Endodermal cell (in vitro differentiated cells): ENCODE data around the gene NRP1. TPM values are rescaled to one million over a fixed set of nuclear protein-coding genes. Genes with fewer than 3 reads are reported as not detected.

Experiments used
- DNase-seq: peaks from one replicate; pipeline ENCODE4 v3.0.0-alpha.2; 2017
- H3K27ac ChIP-seq: 2 replicates; pipeline ENCODE4 v1.5.1; 2013; ENCODE audit warnings: mild to moderate bottlenecking, low read depth, low read length, moderate library complexity
- H3K27me3 ChIP-seq: 2 replicates; pipeline ENCODE4 v1.6.1; 2013; ENCODE audit warnings: mild to moderate bottlenecking, low read length, moderate library complexity; ENCODE audit not compliant: insufficient read depth, control insufficient read depth, poor library complexity, severe bottlenecking
- H3K36me3 ChIP-seq: 2 replicates; pipeline ENCODE4 v1.7.0; 2013; ENCODE audit warnings: mild to moderate bottlenecking, low read length, moderate library complexity; ENCODE audit not compliant: control insufficient read depth, insufficient read depth
- H3K4me1 ChIP-seq: one replicate; pipeline ENCODE4 v1.7.0; 2013; ENCODE audit warnings: low read length; ENCODE audit not compliant: control insufficient read depth, insufficient read depth
- H3K4me3 ChIP-seq: 2 replicates; pipeline ENCODE4 v1.5.1; 2013; ENCODE audit warnings: mild to moderate bottlenecking, low read length, moderate library complexity
- H3K9ac ChIP-seq: 2 replicates; pipeline ENCODE4 v1.6.1; 2013; ENCODE audit warnings: mild to moderate bottlenecking, low read length, moderate library complexity; ENCODE audit not compliant: poor library complexity, severe bottlenecking; ENCODE audit errors: extremely low read depth
- H3K9me3 ChIP-seq: 2 replicates; pipeline ENCODE4 v1.6.1; 2013; ENCODE audit warnings: mild to moderate bottlenecking, low read length, moderate library complexity; ENCODE audit not compliant: control insufficient read depth
- H3K27ac Mint-ChIP-seq: 2 replicates; pipeline ENCODE4 v1.8.0; 2020; ENCODE audit warnings: mixed read lengths
- H3K27me3 Mint-ChIP-seq: 2 replicates; pipeline ENCODE4 v1.8.0; 2021; ENCODE audit warnings: mild to moderate bottlenecking, mixed read lengths; ENCODE audit not compliant: insufficient read depth
- H3K36me3 Mint-ChIP-seq: 2 replicates; pipeline ENCODE4 v1.8.0; 2020; ENCODE audit warnings: low read depth, mixed read lengths
- H3K4me1 Mint-ChIP-seq: 2 replicates; pipeline ENCODE4 v1.8.0; 2020; ENCODE audit warnings: mixed read lengths
- H3K4me3 Mint-ChIP-seq: 2 replicates; pipeline ENCODE4 v1.8.0; 2020; ENCODE audit warnings: mild to moderate bottlenecking, moderate library complexity, mixed read lengths
- H3K9me3 Mint-ChIP-seq: 2 replicates; pipeline ENCODE4 v1.8.0; 2020; ENCODE audit warnings: mild to moderate bottlenecking, mixed read lengths
- CTCF ChIP-seq: fragments of 200-600 bp; sonication (generic); conservative IDR thresholded peaks from 2 replicates; pipeline ENCODE4 v1.5.0; 2021; ENCODE audit warnings: antibody characterized with exemption, mild to moderate bottlenecking
- WGBS, 2 experiments: methylation state at CpG; one replicate each; pipeline versions ENCODE4 v1.1.5 to v1.1.7; 2013; ENCODE audit warnings: missing lambda C conversion rate in 2 of 2, mixed read lengths in 1 of 2; ENCODE audit not compliant: insufficient coverage in 1 of 2, insufficient read length in 1 of 2; 5-methylcytosine and 5-hydroxymethylcytosine counted together
- total RNA-seq, 2 donors: library from RNA; stranded (reverse); fragmentation: NEBNext Ultra II Directional in 1 of 2; extraction: Animal tissue kit (Norgen Biotek cat#: 25700) in 1 of 2; gene quantifications; 2 replicates in 1 of 2; 3 replicates in 1 of 2; pipeline ENCODE4 v1.2.1, GENCODE V29; 2021

Gene NRP1
- total RNA-seq, 2 donors from 2014 or later: 20.7 to 30.6 TPM

DNA sequence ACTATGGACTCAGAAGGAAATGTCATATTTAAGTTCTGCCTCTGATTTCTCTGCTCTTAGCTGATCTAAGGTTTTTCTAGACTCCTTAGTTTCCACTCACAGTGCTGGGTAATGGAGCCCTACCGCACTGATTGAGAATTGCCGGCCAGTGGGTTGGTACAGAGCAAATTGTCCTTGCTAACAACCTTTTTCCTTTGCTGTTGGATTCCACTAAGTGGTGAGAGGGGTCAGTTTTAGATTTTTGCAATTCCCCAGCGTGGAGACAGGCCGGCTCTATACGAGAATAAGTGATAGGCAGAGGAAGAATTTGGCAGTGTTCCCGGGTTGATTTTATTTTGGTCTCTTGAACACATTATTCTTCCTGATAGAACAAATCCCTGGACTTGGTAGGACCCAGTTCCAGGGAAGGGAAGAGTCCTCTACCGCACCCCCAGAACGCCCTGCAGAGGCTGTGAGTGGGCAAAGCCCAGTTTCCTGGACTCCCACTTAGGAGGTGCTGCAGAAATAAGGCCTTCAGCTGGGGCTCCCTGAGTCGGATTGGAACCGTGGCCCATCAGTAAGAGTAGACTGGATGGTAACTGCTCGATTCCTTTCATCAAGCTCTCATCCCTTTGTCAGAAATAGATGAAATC is 3.0 kb upstream of the NRP1 start:
- Histone ChIP-seq H3K9ac (no peak overlapping the region), H3K9me3 (no peaks in the 10 kb centered on the region), H3K4me3 (peak overlapping the region; percentile 94), H3K27ac (no peak overlapping the region), H3K4me1 (peaks cover under 1% of the 10 kb centered on the region), H3K27me3 (peaks cover 11% of the 10 kb centered on the region), H3K36me3 (no peaks in the 10 kb centered on the region)
- 53 to 67% methylated on average over 7 to 11 of the region's 11 CpGs for WGBS, 2 experiments
- peak; percentile 62 for DNase-seq
- Mint-ChIP-seq H3K4me1 (peaks cover 22% of the 10 kb centered on the region), H3K36me3 (no peaks in the 10 kb centered on the region), H3K27me3 (peaks cover 52% of the 10 kb centered on the region), H3K4me3 (peak overlapping the region; percentile 79), H3K9me3 (no peaks in the 10 kb centered on the region), H3K27ac (no peak overlapping the region)
- TF ChIP-seq CTCF: peak; percentile 54

DNA sequence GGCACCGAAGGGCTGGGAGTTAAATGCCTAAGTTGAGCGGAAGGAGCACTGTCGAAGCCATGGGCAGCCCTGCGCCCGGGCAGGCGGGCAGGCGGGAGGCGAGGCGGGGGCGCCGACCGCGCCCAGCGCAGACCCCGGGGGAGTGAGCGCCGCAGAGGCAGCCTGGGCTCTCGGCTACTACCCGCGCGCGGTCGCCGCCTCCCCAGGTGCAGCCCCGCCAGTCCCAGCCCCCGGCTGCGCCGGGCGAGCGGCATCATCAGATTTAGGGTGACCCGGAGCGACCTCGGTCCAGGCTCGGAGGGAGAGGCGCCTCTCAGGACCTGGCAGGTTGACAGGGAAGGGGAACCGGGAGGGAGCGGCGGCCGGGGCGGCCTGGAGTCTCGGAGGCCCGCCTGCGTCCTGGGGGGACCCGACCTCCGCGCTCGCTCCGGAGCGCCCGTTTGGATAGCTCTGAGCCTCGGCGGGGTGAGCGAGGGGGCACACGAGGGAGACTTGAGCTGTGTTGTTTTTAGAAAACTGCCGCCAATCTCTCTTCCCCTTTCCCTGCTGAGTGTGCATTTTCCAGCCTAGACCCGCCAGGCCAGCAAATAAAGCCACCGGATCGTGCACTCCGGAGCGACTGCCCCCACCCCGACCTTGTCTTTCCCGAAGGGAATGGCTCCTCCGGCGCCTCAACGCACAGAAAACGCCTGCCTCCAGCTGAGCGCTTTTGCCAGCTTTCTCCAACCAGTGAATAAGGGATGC is 2.3 kb upstream of the NRP1 start:
- H3K36me3 ChIP-seq: no peaks in the 10 kb centered on the region
- no peak for TF ChIP-seq CTCF
- H3K4me3 ChIP-seq: peak overlapping the region; percentile 94
- Mint-ChIP-seq H3K9me3 (no peaks in the 10 kb centered on the region), H3K27me3 (peaks cover 57% of the 10 kb centered on the region), H3K36me3 (no peaks in the 10 kb centered on the region), H3K4me1 (peaks cover 25% of the 10 kb centered on the region), H3K27ac (no peak overlapping the region), H3K4me3 (peak overlapping the region; percentile 79)
- no peak overlapping the region for H3K27ac ChIP-seq
- peaks cover 3% of the 10 kb centered on the region for H3K4me1 ChIP-seq
- peaks cover 11% of the 10 kb centered on the region for H3K27me3 ChIP-seq
- WGBS, 2 experiments: 1 to 2% methylated on average over 8 to 67 of the region's 67 CpGs
- H3K9ac ChIP-seq: no peak overlapping the region
- DNase-seq: peak; percentile 81
- H3K9me3 ChIP-seq: no peaks in the 10 kb centered on the region

DNA sequence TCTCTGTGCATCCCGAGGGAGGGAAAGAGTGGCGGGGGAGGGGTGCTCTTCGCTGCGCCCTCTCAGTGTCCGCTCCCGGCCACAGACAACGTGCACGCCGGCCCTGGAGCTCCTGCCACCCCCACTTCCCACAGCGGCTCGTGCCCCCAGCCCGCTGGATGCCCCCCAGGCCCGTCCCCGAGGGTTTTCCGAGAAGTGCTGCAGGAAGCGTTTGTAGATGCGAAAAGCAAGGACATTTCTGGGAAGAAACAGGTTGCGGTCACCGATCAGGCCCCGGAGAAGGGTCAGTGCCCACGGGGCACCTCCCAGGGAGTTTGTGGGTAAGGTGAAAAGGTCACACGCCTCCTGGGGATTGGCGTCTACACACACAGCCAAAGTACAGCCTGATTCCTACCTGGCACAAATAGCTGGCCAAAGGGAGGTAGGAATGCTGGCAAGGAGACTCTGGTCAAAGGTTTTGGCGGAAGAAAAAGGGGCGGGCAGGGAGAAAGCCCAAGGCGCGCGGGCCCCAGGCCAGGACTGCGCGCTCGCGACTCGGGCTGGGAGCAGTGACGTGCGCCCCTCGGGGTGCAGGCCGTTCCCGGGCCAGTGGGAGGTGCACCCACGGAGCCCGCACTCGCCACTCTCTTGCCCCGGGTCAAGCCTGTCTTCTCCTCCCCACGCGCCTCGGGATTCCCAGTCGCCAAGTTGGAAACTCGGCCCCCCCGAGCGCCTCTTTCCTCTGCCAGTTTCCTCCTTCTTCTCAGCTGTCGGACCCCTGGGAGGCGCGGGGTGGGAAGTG is 1.5 kb upstream of the NRP1 start:
- Mint-ChIP-seq H3K9me3 (no peaks in the 10 kb centered on the region), H3K27ac (no peak overlapping the region), H3K27me3 (peaks cover 55% of the 10 kb centered on the region), H3K36me3 (no peaks in the 10 kb centered on the region), H3K4me1 (peaks cover 29% of the 10 kb centered on the region), H3K4me3 (peak overlapping the region; percentile 79)
- H3K27me3 ChIP-seq: peaks cover 11% of the 10 kb centered on the region
- no peaks in the 10 kb centered on the region for H3K9me3 ChIP-seq
- WGBS, 2 experiments: 1% methylated on average over 10 to 52 of the region's 52 CpGs
- H3K4me3 ChIP-seq: peak overlapping the region; percentile 94
- no peak overlapping the region for H3K9ac ChIP-seq
- no peak for TF ChIP-seq CTCF
- peaks cover 3% of the 10 kb centered on the region for H3K4me1 ChIP-seq
- peak; percentile 77 for DNase-seq
- H3K27ac ChIP-seq: no peak overlapping the region
- H3K36me3 ChIP-seq: no peaks in the 10 kb centered on the region
